HG02885 (cell line): ENCODE measurements around the gene RNF138.
"Not testable (repeated sequence)": the region's sequence is repeated elsewhere in the genome, so short reads cannot be mapped to it uniquely, and the experiment has no call there.

Experiments
- ATAC-seq: cut with Tn5 transposase; IDR thresholded peaks from one replicate; pipeline ENCODE4 v1.9.1; 2021; ENCODE audit warnings: mild to moderate bottlenecking; ENCODE audit not compliant: unreplicated experiment, poor library complexity

Gene RNF138

GRCh38 chr18:32095192-32095899, 3.7 kb downstream of the RNF138 start:
- no peak for ATAC-seq

- no peak for ATAC-seq
Observed at GRCh38 chr18:32095900-32096229, 4.2 kb downstream of the RNF138 start.

GRCh38 chr18:32096946-32097345, 5.3 kb downstream of the RNF138 start:
- ATAC-seq = no peak

DNA sequence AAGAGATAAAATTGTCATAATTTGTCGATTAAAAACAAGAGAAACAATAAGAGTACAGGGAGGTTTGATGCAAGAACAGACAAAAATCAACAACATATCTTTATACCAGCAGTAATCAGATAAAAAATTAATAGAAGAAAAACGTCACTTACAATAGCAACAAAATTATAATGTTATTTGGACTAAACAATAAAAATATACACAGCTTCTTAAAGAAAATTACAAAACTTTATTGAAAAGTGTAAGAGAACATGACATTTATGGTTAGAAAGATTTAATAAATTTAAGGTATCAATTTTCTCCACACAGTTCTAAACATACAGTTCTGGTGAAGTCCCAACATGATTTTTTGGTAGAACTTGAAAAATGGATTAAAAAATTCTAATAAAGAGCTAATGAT, 12.8 kb downstream of the RNF138 start:
- ATAC-seq = no peak

- no peak for ATAC-seq
Observed at GRCh38 chr18:32110005-32110404, 18.3 kb downstream of the RNF138 start.

DNA sequence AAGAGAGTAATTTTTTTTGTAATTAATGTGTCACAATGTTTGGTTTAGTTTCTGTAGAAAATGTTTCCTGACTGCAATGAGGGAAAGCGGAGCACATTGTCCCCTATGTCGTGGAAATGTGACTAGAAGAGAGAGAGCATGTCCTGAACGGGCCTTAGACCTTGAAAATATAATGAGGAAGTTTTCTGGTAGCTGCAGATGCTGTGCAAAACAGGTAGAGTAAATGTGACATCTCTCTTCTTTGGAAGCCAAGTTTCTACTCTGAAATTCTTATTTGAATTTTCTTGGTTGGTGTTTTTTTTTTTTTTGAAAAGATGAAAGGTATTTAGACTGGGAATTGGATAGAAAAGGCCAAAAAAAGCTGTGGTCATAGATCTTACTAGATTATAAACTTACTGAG, 20.0 kb downstream of the RNF138 start:
- ATAC-seq = no peak

- no peak for ATAC-seq
Observed at GRCh38 chr18:32112826-32113225, 21.2 kb downstream of the RNF138 start.

DNA sequence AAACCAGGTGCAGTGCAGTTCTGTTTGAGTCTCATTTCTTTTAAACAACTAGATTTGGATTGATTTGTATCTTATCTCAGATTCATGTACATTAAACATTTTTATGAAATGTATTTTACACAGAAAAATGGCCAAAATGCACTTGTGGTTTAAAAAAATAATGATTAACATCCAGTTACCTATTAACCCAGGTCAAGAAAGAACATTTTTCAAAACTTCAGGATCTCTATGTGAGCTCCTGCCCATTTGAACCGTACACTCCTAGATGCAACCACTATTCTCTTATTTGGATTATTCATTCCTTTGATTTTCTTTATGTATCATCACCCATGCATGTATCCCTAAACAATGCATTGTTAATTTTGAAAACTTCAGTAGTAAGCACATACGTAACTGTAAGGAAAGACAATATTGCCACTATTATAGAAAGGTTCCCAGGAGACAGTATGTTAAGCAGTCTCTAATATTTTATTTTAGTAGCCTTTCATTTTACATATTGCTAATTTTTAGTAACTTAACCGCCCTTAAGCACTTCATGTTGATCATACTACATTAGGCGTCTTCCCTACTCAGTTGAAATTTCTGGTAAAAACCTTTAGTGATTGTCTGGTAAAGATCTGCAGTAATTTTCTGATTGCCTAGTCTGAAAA, 22.7 kb downstream of the RNF138 start:
- ATAC-seq = no peak

DNA sequence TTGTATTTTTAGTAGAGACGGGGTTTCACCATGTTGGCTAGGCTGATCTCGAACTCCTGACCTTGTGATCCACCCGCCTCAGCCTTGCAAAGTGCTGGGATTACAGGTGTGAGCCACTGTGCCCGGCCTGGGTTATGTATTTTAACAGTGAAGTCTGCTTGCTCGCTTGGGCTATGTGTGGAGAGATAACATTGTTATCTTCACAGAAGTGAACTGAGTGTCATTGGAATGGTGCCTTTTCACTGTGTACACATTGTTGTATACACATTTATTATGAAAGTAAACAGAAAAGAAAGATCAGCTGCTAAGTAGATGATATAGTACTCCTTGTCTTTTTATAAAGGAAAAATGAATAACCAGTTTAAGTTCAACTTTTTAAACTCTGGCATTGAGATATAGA, 30.4 kb downstream of the RNF138 start:
- no peak for ATAC-seq

- ATAC-seq = no peak
Observed at GRCh38 chr18:32126538-32126937, 34.9 kb downstream of the RNF138 start.

- ATAC-seq = no peak
Observed at GRCh38 chr18:32135625-32136024, 44.0 kb downstream of the RNF138 start.

DNA sequence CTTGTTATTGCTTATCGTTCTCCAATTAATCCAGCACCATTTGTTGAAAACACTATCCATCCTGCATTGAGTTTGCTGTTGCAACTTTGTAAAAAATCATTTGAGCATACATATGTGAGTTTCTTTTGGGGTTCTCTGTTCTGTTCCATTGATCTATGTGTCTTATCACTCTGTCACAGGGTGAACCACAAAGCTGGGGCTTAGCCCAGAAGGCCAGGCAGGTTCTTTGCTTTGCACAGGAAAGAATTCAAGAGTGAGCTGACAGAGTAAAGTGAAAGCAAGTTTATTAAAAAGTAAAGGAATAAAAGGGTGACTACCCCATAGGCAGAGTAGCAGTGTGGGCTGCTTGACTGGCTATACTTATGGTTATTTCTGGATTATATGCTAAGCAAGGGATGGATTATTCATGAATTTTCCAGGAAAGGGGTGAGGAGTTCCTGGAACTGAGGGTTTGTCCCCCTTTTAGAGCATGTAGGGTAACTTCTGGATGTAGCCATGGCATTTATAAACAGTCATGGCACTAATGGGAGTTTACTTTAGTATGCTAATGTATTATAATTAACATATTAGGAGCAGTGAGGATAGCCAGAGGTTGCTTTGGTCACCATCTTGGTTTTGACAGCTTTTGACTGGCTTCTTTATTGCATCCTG, 46.8 kb downstream of the RNF138 start:
- no peak for ATAC-seq

DNA sequence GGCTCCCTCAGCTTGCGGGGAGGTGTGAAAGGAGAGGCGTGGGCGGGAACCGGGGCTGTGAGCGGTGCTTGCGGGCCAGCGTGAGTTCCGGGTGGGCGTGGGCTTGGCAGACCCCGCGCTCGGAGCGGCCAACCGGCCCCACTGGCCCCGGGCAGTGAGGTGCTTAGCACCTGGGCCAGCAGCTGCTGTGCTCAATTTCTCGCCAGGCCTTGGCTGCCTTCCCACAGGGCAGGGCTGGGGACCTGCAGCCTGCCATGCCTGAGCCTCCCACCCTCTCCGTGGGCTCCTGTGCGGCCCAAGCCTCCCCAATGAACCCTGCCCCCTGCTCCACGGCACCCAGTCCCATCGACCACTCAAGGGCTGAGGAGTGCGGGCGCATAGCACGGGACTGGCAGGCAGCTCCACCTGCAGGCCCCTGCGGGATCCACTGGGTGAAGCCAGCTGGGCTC, 48.2 kb downstream of the RNF138 start:
- no peak for ATAC-seq

GRCh38 chr18:32148185-32148870, 56.7 kb downstream of the RNF138 start:
- ATAC-seq = no peak

- ATAC-seq = peak; percentile 90
Observed at GRCh38 chr18:32152705-32153448, 61.2 kb downstream of the RNF138 start.

- no peak for ATAC-seq
Observed at GRCh38 chr18:32156855-32157254, 65.2 kb downstream of the RNF138 start.

- no peak for ATAC-seq
Observed at GRCh38 chr18:32157580-32157979, 65.9 kb downstream of the RNF138 start.

- ATAC-seq = peak; percentile 92
Observed at GRCh38 chr18:32158108-32158624, 66.5 kb downstream of the RNF138 start.

GRCh38 chr18:32158631-32159030, 67.0 kb downstream of the RNF138 start:
- not testable (repeated sequence) for ATAC-seq

DNA sequence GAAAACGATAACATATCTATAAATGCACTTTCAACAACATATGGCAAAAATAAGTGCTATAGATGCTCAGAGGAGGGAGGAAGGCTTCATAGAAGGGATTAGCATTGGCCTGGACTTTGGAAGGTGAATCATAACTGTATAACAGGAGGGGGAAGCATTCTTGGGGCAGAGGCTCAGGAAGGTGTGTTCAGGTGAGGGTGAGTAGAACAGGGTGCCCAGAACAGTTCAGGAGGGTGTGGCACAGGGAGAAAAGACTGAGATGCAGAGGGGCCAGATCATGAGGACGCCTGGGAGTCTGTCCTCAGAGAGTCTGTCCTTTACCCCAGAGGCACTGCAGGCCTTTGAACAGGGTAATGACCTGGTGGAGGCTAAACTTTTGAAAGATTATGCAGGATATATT, 68.9 kb downstream of the RNF138 start:
- ATAC-seq = no peak
